Smooth muscle cell (in vitro differentiated cells): Measurements from ENCODE around the gene VPREB1. TPM values are rescaled to one million over a fixed set of nuclear protein-coding genes. Genes with fewer than 3 reads are reported as not detected.
A peak's percentile ranks its signal among the peaks of the same experiment; 100 is the strongest.

Experiments
- DNase-seq: peaks from one replicate; lab custom pipeline; 2025; ENCODE audit not compliant: unreplicated experiment; lab: John Stamatoyannopoulos, UW
- H2AFZ ChIP-seq: fragments of 200-600 bp; sonication (generic); 2 replicates; pipeline ENCODE4 v1.6.0; 2016; ENCODE audit warnings: antibody characterized with exemption, low read depth, mild to moderate bottlenecking
- H3F3A ChIP-seq: fragments of 200-600 bp; sonication (generic); 2 replicates; pipeline ENCODE4 v1.6.0; 2017; ENCODE audit warnings: antibody characterized with exemption, low read depth
- H3K27ac ChIP-seq: fragments of 200-600 bp; sonication (generic); 2 replicates; pipeline ENCODE4 v1.5.1; 2016; ENCODE audit warnings: low read depth, mild to moderate bottlenecking
- H3K27me3 ChIP-seq: fragments of 200-600 bp; sonication (generic); 2 replicates; pipeline ENCODE4 v1.6.1; 2016; ENCODE audit warnings: low read depth, mild to moderate bottlenecking
- H3K36me3 ChIP-seq: fragments of 200-600 bp; sonication (generic); 2 replicates; pipeline ENCODE4 v1.5.1; 2016; ENCODE audit warnings: low read depth
- H3K4me1 ChIP-seq: fragments of 200-600 bp; sonication (generic); 2 replicates; pipeline ENCODE4 v1.5.1; 2016; ENCODE audit warnings: low read depth
- H3K4me2 ChIP-seq: fragments of 200-600 bp; sonication (generic); 2 replicates; pipeline ENCODE4 v1.6.0; 2016; ENCODE audit warnings: mild to moderate bottlenecking
- H3K4me3 ChIP-seq: fragments of 200-600 bp; sonication (generic); 2 replicates; pipeline ENCODE4 v1.5.1; 2016; ENCODE audit warnings: mild to moderate bottlenecking
- H3K79me2 ChIP-seq: fragments of 200-600 bp; sonication (generic); 2 replicates; pipeline ENCODE4 v1.6.0; 2016; ENCODE audit warnings: low read depth, mild to moderate bottlenecking
- H3K9ac ChIP-seq: fragments of 200-600 bp; sonication (generic); 2 replicates; pipeline ENCODE4 v1.6.0; 2016; ENCODE audit warnings: low read depth
- H3K9me3 ChIP-seq: fragments of 200-600 bp; sonication (generic); replicated peaks from 2 replicates; pipeline ENCODE4 v1.5.1; 2016; ENCODE audit warnings: low read depth
- H4K20me1 ChIP-seq: fragments of 200-600 bp; sonication (generic); 2 replicates; pipeline ENCODE4 v1.6.0; 2016; ENCODE audit warnings: low read depth
- WGBS: methylation state at CpG from one replicate; pipeline ENCODE4 v1.1.7; 2016; ENCODE audit warnings: low lambda C conversion rate; 5-methylcytosine and 5-hydroxymethylcytosine counted together
- polyA plus RNA-seq: library from polyadenylated mRNA; unstranded; fragments of >200 nt; fragmentation: Nextera tagmentation; extraction: Ambion mirVana; gene quantifications from 2 replicates; pipeline ENCODE4 v1.2.1, GENCODE V29; 2016
- total RNA-seq: library from RNA; depleted of rRNA; stranded (reverse); fragments of >200 nt; gene quantifications from 2 replicates; pipeline ENCODE4 v1.2.3, GENCODE V29; 2014
- TF ChIP-seq, protein P1 (sequence below): fragments of 200-600 bp; sonication (generic); IDR thresholded peaks from 2 replicates; pipeline ENCODE4 v1.5.1; 2017; ENCODE audit warnings: borderline replicate concordance, mild to moderate bottlenecking, antibody characterized with exemption; ENCODE audit not compliant: insufficient read depth, poor library complexity, severe bottlenecking

VPREB1 gene
- total RNA-seq (not detected in 2 replicates), polyA plus RNA-seq (not detected in 2 replicates)

- no peak for DNase-seq
- H3F3A ChIP-seq = no peaks in the 10 kb centered on the region
- H3K27me3 ChIP-seq = peaks cover 93% of the 10 kb centered on the region
- H3K4me3 ChIP-seq = no peak within 1 kb of the TSS
- no peak within 1 kb of the TSS for H3K9ac ChIP-seq
- no peak within 1 kb of the TSS for H3K4me2 ChIP-seq
- H3K79me2 ChIP-seq = no peaks in the 10 kb centered on the region
- H3K9me3 ChIP-seq = no peaks in the 10 kb centered on the region
- TF ChIP-seq, protein P1, sequence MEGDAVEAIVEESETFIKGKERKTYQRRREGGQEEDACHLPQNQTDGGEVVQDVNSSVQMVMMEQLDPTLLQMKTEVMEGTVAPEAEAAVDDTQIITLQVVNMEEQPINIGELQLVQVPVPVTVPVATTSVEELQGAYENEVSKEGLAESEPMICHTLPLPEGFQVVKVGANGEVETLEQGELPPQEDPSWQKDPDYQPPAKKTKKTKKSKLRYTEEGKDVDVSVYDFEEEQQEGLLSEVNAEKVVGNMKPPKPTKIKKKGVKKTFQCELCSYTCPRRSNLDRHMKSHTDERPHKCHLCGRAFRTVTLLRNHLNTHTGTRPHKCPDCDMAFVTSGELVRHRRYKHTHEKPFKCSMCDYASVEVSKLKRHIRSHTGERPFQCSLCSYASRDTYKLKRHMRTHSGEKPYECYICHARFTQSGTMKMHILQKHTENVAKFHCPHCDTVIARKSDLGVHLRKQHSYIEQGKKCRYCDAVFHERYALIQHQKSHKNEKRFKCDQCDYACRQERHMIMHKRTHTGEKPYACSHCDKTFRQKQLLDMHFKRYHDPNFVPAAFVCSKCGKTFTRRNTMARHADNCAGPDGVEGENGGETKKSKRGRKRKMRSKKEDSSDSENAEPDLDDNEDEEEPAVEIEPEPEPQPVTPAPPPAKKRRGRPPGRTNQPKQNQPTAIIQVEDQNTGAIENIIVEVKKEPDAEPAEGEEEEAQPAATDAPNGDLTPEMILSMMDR = no peak
- no peak within 1 kb of the TSS for H3K27ac ChIP-seq
- no peaks in the 10 kb centered on the region for H4K20me1 ChIP-seq
- H2AFZ ChIP-seq = no peak within 1 kb of the TSS
- 72% methylated on average over 25 of the region's 25 CpGs for WGBS
- H3K36me3 ChIP-seq = no peaks in the 10 kb centered on the region
- no peaks in the 10 kb centered on the region for H3K4me1 ChIP-seq
These were observed at the start of gene VPREB1 for GRCh38 chr22:22244316-22245250. TSS of gene VPREB1 (plus strand) at chr22:22244786. CDS start at chr22:22244814, 28 bp downstream.

DNA sequence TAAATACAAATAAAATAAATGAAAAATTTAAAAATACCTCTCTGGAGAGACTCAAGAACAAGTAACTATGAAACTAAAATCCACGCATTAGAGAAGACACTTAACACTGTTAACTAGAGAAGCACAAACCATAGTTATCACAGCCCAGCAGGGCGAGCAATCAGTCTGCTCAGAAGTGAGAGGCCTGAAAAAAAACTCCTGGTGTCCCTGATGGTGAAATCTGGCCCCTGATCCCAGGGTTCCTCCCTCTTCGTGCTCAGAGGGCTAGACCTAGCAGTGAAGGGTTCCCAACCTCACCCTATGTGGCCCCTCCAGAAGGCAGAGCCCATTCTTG is 49.7 kb upstream of the VPREB1 start:
- Histone ChIP-seq H3K4me1 (no peaks in the 10 kb centered on the region), H3K79me2 (no peaks in the 10 kb centered on the region), H2AFZ (no peak overlapping the region), H3K9ac (no peak overlapping the region), H3K9me3 (no peaks in the 10 kb centered on the region), H3K4me3 (no peak overlapping the region), H3F3A (no peaks in the 10 kb centered on the region), H3K4me2 (no peak overlapping the region), H3K36me3 (no peaks in the 10 kb centered on the region), H3K27ac (no peak overlapping the region), H4K20me1 (no peaks in the 10 kb centered on the region), H3K27me3 (peaks cover 57% of the 10 kb centered on the region)
- TF ChIP-seq, protein P1 = no peak
- WGBS = 33% methylated on average over 3 of the region's 3 CpGs
- DNase-seq = no peak

DNA sequence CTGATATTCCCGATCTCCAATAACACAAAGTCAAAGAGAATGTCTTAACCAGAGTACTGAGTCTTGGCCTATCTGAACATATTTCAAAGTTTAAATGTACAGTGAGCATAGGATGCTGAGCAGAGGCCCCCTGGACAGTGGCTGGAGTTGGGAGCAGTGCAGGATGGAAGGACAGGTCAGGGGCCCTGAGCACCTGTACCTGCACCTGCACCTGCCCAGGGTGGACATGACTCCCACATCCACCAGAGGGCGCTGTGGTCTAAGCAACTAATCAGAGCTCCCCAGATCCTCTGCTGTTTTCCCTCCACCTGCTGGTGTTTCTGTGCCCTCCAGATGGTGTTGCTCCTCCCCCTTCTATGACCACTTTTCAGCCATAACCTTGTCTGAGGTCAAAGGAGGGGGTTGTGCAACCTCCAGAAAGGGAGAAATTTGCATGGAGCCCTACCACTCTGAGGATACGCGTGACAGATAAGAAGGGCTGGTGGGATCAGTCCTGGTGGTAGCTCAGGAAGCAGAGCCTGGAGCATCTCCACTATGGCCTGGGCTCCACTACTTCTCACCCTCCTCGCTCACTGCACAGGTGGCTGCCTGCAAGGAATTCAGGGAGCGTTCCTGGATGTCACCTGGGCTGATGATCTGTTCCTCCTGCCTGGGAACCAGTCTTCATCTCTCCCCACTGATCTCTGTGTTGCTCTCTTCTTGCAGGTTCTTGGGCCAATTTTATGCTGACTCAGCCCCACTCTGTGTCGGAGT is 49.1 kb upstream of the VPREB1 start:
- H3K9ac ChIP-seq = no peak overlapping the region
- H3K4me2 ChIP-seq = no peak overlapping the region
- H3K27me3 ChIP-seq = peaks cover 53% of the 10 kb centered on the region
- no peak overlapping the region for H2AFZ ChIP-seq
- H3K4me3 ChIP-seq = no peak overlapping the region
- no peak overlapping the region for H3K27ac ChIP-seq
- WGBS = 61% methylated on average over 7 of the region's 7 CpGs
- no peaks in the 10 kb centered on the region for H3K4me1 ChIP-seq
- H3K79me2 ChIP-seq = no peaks in the 10 kb centered on the region
- H3K36me3 ChIP-seq = no peaks in the 10 kb centered on the region
- TF ChIP-seq, protein P1 = peak; percentile 77
- no peak for DNase-seq
- no peaks in the 10 kb centered on the region for H3K9me3 ChIP-seq
- no peaks in the 10 kb centered on the region for H4K20me1 ChIP-seq
- no peaks in the 10 kb centered on the region for H3F3A ChIP-seq
